Activated B cell treated with CpG ODN at 0.5 μM for 24 hours (primary cell): ENCODE measurements around the gene EEF1E1. TPM values are rescaled to one million over a fixed set of nuclear protein-coding genes. Genes with fewer than 3 reads are reported as not detected.
A peak's percentile ranks its signal among the peaks of the same experiment; 100 is the strongest.

Experiments
- ATAC-seq: fragments of 200-7000 bp; cut with Tn5 transposase; one replicate; pipeline ENCODE4 v1.10.0; 2021; ENCODE audit warnings: low read depth, mild to moderate bottlenecking, moderate library complexity
- CTCF ChIA-PET: fragments of 350-600 bp; sonication (Branson Sonifier 250); formaldehyde crosslinking; loops from one replicate; lab custom pipeline; 2021; ENCODE audit warnings: antibody characterized with exemption; lab: Charles Lee
- POLR2A ChIA-PET: fragments of 350-600 bp; sonication (Branson Sonifier 250); formaldehyde crosslinking; loops from one replicate; lab custom pipeline; 2021; ENCODE audit warnings: antibody characterized with exemption; lab: Charles Lee
- DNase-seq: peaks from one replicate; pipeline ENCODE4 v3.0.0; 2022
- H3K27ac Mint-ChIP-seq: one replicate; pipeline ENCODE4 v1.8.0; 2020; ENCODE audit warnings: mixed read lengths
- H3K27me3 Mint-ChIP-seq: one replicate; pipeline ENCODE4 v1.8.0; 2021; ENCODE audit warnings: mixed read lengths
- H3K36me3 Mint-ChIP-seq: one replicate; pipeline ENCODE4 v1.8.0; 2021; ENCODE audit warnings: low read depth, mixed read lengths
- H3K4me1 Mint-ChIP-seq: one replicate; pipeline ENCODE4 v1.8.0; 2021; ENCODE audit warnings: mixed read lengths
- H3K4me3 Mint-ChIP-seq: one replicate; pipeline ENCODE4 v1.8.0; 2020; ENCODE audit warnings: mild to moderate bottlenecking, mixed read lengths
- H3K9me3 Mint-ChIP-seq: one replicate; pipeline ENCODE4 v1.8.0; 2020; ENCODE audit warnings: mixed read lengths
- CTCF ChIP-seq: fragments of 200-600 bp; IDR thresholded peaks from one replicate; pipeline ENCODE4 v1.8.0; 2022; ENCODE audit warnings: antibody characterized with exemption, mild to moderate bottlenecking
- intact Hi-C: fragments of 100-400 bp; cut with micrococcal nuclease; formaldehyde crosslinking; loops from one replicate; pipeline ENCODE4 v1.15.1; 2024
- total RNA-seq: library from RNA; stranded (reverse); gene quantifications from 2 replicates; pipeline ENCODE4 v1.2.3, GENCODE V29; 2022

Gene EEF1E1
- total RNA-seq, 1 donor from 2014 or later, result 32.5 TPM

DNA sequence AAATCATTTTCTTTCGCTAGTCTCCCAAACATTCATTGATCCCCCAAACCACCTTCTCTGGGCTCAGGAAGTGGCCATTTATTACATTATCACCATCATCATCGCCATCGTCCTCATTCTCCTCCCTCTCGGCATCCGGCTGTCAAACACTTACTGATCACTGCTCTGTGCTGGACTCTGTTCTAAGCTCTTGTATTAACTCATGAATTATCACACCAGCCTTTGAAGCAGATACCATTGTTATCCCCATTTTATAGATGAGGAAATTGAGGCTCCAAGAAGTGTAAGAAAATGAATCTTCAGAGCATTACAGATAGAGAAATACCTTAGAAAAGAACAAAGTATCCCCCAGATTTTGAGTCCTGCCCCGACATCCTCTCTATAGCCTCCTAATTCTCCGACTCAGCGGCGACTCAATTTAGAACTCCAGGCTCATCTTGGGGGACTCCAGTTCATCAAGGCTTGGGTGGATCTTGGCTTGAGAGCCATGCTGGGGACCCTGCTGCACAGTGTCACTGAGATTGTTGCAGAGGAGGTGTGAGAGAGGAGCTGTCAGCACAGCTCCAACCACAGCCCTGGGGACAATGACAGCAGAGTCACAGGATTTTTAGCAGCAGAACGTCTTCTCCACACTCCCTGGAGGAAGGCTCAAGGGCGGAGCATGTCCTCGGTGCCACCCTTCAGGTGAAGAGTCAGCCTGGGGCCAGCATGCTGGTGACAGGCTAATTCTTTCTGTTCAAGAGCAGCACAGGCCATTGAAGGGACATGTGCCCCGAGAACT lies 6.6 kb upstream of the EEF1E1 start:
- DNase-seq (no peak), ATAC-seq (no peak)
- TF ChIP-seq CTCF, result no peak
- peaks cover 39% of the 10 kb centered on the region for H3K27me3 Mint-ChIP-seq
- intact Hi-C loops, result no loop called here
- H3K4me1 Mint-ChIP-seq, result no peaks in the 10 kb centered on the region
- H3K9me3 Mint-ChIP-seq, result no peaks in the 10 kb centered on the region
- no peaks in the 10 kb centered on the region for H3K36me3 Mint-ChIP-seq
- ChIA-PET POLR2A (no interaction called here), CTCF (no interaction called here)
- no peak overlapping the region for H3K4me3 Mint-ChIP-seq
- no peak overlapping the region for H3K27ac Mint-ChIP-seq

DNA sequence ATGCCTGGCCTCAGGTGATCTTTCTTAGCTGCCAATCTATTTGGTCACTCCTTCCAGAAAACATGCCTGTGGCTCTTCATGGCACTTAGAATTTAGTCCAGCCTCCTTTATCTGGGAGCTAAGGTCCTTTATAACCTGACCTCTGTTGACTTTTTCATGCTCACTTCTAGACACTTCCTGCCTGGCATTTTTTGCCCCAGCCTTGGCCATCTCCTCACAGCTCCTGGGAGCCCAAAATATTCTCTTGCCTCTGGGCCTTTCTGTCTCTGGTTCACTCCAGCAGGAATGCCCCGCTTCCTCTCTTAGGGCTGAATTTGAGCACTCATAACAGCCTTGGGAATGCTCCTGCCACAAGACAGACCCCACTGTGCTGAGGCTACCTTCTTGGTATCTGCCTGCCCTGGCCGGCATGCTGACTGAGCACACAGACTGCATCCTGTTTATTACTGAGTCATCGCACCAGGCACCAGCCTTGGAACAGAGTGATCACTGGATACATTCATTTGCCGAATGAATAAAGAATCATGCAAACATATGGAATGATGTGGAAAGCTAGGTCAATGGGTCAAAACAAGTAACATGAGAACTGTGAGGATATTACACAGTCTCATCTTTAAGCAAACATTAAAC lies 5.8 kb upstream of the EEF1E1 start:
- Mint-ChIP-seq H3K9me3 (no peaks in the 10 kb centered on the region), H3K4me3 (no peak overlapping the region), H3K27ac (no peak overlapping the region), H3K4me1 (no peaks in the 10 kb centered on the region), H3K36me3 (no peaks in the 10 kb centered on the region), H3K27me3 (peaks cover 38% of the 10 kb centered on the region)
- DNase-seq (no peak), ATAC-seq (no peak)
- ChIA-PET CTCF (no interaction called here), POLR2A (no interaction called here)
- TF ChIP-seq CTCF, result no peak
- intact Hi-C loops, result no loop called here

DNA sequence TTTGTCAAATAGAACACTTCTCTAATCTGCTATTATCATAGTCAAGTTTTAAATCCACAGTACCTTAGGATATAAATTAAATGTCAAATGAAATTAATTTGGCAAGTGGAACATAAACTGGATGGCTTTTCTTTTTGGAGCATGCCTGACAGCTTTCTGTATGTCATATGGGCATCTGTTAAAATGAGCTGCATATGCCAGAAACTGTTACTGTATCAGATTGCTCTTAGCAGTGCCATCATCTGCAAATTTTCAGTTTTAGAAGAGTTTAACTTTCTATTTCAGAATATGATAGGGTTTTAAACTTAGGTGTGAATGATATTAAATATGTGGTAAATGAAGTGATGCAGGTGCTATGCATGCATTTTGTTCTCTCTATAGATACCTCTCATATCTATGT lies 3.4 kb upstream of the EEF1E1 start:
- no peak for TF ChIP-seq CTCF
- ChIA-PET POLR2A (no interaction called here), CTCF (no interaction called here)
- intact Hi-C loops, result no loop called here
- Mint-ChIP-seq H3K9me3 (no peaks in the 10 kb centered on the region), H3K4me3 (no peak overlapping the region), H3K27me3 (peaks cover 31% of the 10 kb centered on the region), H3K36me3 (peaks cover 10% of the 10 kb centered on the region), H3K27ac (no peak overlapping the region), H3K4me1 (peaks cover 17% of the 10 kb centered on the region)
- ATAC-seq (no peak), DNase-seq (no peak)

- H3K27me3 Mint-ChIP-seq, result peaks cover 24% of the 10 kb centered on the region
- intact Hi-C loops, result loop anchor here (2.0 to 5.0 kb wide), 3 partner anchors 193 to 511 kb away; partner anchors contain the start of genes SNRNP48 and TXNDC5
- no peak overlapping the region for H3K4me3 Mint-ChIP-seq
- H3K27ac Mint-ChIP-seq, result no peak overlapping the region
- DNase-seq (no peak), ATAC-seq (no peak)
- ChIA-PET CTCF (no interaction called here), POLR2A (no interaction called here)
- H3K36me3 Mint-ChIP-seq, result peaks cover 20% of the 10 kb centered on the region
- no peaks in the 10 kb centered on the region for H3K9me3 Mint-ChIP-seq
- H3K4me1 Mint-ChIP-seq, result peaks cover 25% of the 10 kb centered on the region
- TF ChIP-seq CTCF, result no peak
Observed at GRCh38 chr6:8103726-8104125, 1.4 kb upstream of the EEF1E1 start.

DNA sequence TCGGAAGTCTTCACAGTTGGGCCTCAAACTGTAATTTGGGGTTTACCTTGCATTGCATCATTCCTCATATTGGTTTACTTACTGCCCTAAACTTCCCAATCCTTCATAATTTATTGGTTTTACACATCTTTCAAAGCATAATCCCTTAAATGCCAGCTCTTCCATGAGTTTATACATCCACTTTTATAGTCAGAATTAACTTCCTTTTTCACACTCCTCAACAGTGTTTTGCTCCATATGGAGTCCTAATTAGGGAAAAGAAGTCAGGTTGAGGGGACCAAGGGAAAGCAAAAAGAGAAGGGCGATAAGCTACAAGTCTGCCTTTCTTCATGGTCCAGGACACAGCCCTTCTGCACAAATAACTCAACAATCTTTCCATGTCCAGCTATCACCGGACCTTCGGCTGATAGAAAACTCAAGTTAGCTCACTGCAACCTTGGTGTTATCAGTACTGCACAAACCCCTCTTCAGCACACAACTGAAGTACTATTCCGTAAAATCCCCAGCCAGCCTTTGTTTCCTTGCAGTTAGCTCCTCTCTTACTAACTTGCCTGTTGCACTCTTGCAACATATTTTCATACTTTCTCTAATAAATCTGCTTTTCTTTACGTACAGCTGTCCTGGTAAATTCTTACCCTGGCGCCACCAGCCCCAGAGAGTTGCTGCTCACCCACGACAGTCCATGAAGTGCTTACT lies 2.0 kb downstream of the EEF1E1 start:
- H3K27me3 Mint-ChIP-seq, result peaks cover 3% of the 10 kb centered on the region
- no peak overlapping the region for H3K27ac Mint-ChIP-seq
- intact Hi-C loops, result loop anchor here (5.0 kb wide), 1 partner anchor 508 kb away; the partner anchor contains the start of gene SNRNP48
- peaks cover 25% of the 10 kb centered on the region for H3K4me1 Mint-ChIP-seq
- DNase-seq, result no peak
- ATAC-seq, result no peak
- H3K4me3 Mint-ChIP-seq, result peak overlapping the region; percentile 1
- POLR2A ChIA-PET, result interaction anchor here (3.4 kb wide), 1 partner anchor 35 kb away, joined by 59 read pairs; the partner anchor contains the start of gene BLOC1S5
- CTCF ChIA-PET, result interaction anchor here (0.5 kb wide), 1 partner anchor 89 kb away, joined by 3 read pairs; no protein-coding TSS in a partner anchor
- H3K36me3 Mint-ChIP-seq, result peaks cover 38% of the 10 kb centered on the region
- no peaks in the 10 kb centered on the region for H3K9me3 Mint-ChIP-seq
- TF ChIP-seq CTCF, result no peak
